ENCODE data around the gene CRMP1. TPM values are rescaled to one million over a fixed set of nuclear protein-coding genes. Genes with fewer than 3 reads are reported as not detected.

Gene CRMP1
- total RNA-seq, 4 donors from 2014 or later = 0.62 to 4.3 (median 1.6) TPM

- 20 to 56% methylated on average over 3 to 4 of the region's 4 CpGs for WGBS, 2 donors (ENCODE audit: low coverage in 1 of 2)
- no peak for ATAC-seq
- H3K27me3 ChIP-seq = peaks cover 59% of the 10 kb centered on the region
Measured at GRCh38 chr4:5933116-5933515, 40.2 kb upstream of the CRMP1 start.

GRCh38 chr4:5932035-5932568 is 39.2 kb upstream of the CRMP1 start:
- no peaks in the 10 kb centered on the region for H3K9me3 ChIP-seq
- H3K4me3 ChIP-seq = no peak overlapping the region
- WGBS, 2 donors (ENCODE audit: low coverage in 1 of 2) = 71 to 84% methylated on average over 5 to 7 of the region's 12 CpGs
- H3K36me3 ChIP-seq = no peaks in the 10 kb centered on the region
- H3K27ac ChIP-seq = no peak overlapping the region
- peaks cover 63% of the 10 kb centered on the region for H3K27me3 ChIP-seq
- no peak for ATAC-seq
- TF ChIP-seq EP300 (IDR thresholded peaks at IDR 0.05) (no peak), POLR2AphosphoS5 (IDR thresholded peaks at IDR 0.05) (no peak), POLR2A (IDR thresholded peaks at IDR 0.05) (no peak)
- TF ChIP-seq, protein P1, sequence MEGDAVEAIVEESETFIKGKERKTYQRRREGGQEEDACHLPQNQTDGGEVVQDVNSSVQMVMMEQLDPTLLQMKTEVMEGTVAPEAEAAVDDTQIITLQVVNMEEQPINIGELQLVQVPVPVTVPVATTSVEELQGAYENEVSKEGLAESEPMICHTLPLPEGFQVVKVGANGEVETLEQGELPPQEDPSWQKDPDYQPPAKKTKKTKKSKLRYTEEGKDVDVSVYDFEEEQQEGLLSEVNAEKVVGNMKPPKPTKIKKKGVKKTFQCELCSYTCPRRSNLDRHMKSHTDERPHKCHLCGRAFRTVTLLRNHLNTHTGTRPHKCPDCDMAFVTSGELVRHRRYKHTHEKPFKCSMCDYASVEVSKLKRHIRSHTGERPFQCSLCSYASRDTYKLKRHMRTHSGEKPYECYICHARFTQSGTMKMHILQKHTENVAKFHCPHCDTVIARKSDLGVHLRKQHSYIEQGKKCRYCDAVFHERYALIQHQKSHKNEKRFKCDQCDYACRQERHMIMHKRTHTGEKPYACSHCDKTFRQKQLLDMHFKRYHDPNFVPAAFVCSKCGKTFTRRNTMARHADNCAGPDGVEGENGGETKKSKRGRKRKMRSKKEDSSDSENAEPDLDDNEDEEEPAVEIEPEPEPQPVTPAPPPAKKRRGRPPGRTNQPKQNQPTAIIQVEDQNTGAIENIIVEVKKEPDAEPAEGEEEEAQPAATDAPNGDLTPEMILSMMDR (IDR thresholded peaks at IDR 0.05) = no peak
- no peaks in the 10 kb centered on the region for H3K4me1 ChIP-seq

More at GRCh38 chr4:5933116-5933515, 40.2 kb upstream of the CRMP1 start:
- Histone ChIP-seq H3K36me3 (no peaks in the 10 kb centered on the region), H3K4me1 (no peaks in the 10 kb centered on the region), H3K27ac (no peak overlapping the region), H3K9me3 (no peaks in the 10 kb centered on the region), H3K4me3 (no peak overlapping the region)
- TF ChIP-seq EP300 (IDR thresholded peaks at IDR 0.05) (no peak), POLR2AphosphoS5 (IDR thresholded peaks at IDR 0.05) (no peak), POLR2A (IDR thresholded peaks at IDR 0.05) (no peak)
- TF ChIP-seq, protein P1 (IDR thresholded peaks at IDR 0.05) = no peak

DNA sequence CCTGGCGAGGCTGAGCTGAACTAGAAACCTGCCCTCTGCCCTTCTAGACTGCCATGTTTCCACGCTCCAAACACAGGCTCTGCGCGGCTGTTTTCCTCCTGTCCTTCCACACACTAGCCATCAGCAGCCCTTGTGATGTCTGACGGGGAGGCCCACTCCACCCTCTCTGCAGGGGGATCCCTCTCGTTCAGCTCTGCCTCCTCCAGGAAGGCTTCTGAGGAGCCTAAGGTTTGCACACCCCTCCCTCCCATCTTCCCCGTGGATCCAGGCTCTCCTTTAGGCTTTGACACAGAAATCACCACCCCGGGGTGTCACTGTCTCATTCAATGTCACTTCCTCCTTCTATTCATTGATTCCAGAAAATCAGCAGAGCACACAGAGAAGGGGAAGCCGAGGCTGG is 38.6 kb upstream of the CRMP1 start:
- TF ChIP-seq POLR2A (IDR thresholded peaks at IDR 0.05) (no peak), POLR2AphosphoS5 (IDR thresholded peaks at IDR 0.05) (no peak), EP300 (IDR thresholded peaks at IDR 0.05) (no peak)
- TF ChIP-seq, protein P1 (IDR thresholded peaks at IDR 0.05) = no peak
- Histone ChIP-seq H3K36me3 (no peaks in the 10 kb centered on the region), H3K9me3 (no peaks in the 10 kb centered on the region), H3K4me3 (no peak overlapping the region), H3K4me1 (no peaks in the 10 kb centered on the region), H3K27me3 (peaks cover 68% of the 10 kb centered on the region), H3K27ac (no peak overlapping the region)
- ATAC-seq = no peak
- 39 to 53% methylated on average over 2 to 7 of the region's 9 CpGs for WGBS, 2 donors (ENCODE audit: low coverage in 1 of 2)

- ATAC-seq = no peak
- H3K27ac ChIP-seq = no peak overlapping the region
- H3K27me3 ChIP-seq = peaks cover 75% of the 10 kb centered on the region
- H3K4me1 ChIP-seq = no peaks in the 10 kb centered on the region
- no peaks in the 10 kb centered on the region for H3K36me3 ChIP-seq
- TF ChIP-seq EP300 (IDR thresholded peaks at IDR 0.05) (no peak), POLR2AphosphoS5 (IDR thresholded peaks at IDR 0.05) (no peak), POLR2A (IDR thresholded peaks at IDR 0.05) (no peak)
- TF ChIP-seq, protein P1 (IDR thresholded peaks at IDR 0.05) = no peak
- H3K9me3 ChIP-seq = no peaks in the 10 kb centered on the region
- WGBS, 2 donors (ENCODE audit: low coverage in 1 of 2) = 30 to 58% methylated on average over 4 to 7 of the region's 7 CpGs
- no peak overlapping the region for H3K4me3 ChIP-seq
Measured at GRCh38 chr4:5930876-5931275, 38.0 kb upstream of the CRMP1 start.

- Histone ChIP-seq H3K9me3 (no peaks in the 10 kb centered on the region), H3K27ac (no peak overlapping the region), H3K27me3 (peaks cover 79% of the 10 kb centered on the region), H3K4me3 (no peak overlapping the region), H3K4me1 (no peaks in the 10 kb centered on the region), H3K36me3 (no peaks in the 10 kb centered on the region)
- TF ChIP-seq POLR2AphosphoS5 (IDR thresholded peaks at IDR 0.05) (no peak), POLR2A (IDR thresholded peaks at IDR 0.05) (no peak), EP300 (IDR thresholded peaks at IDR 0.05) (no peak)
- TF ChIP-seq, protein P1 (IDR thresholded peaks at IDR 0.05) = no peak
- no peak for ATAC-seq
- WGBS, 2 donors (ENCODE audit: low coverage in 1 of 2) = 87% methylated on average over 3 of the region's 8 CpGs; no CpG with 5 or more reads in 1 of the 2 donors
Measured at GRCh38 chr4:5930456-5930855, 37.6 kb upstream of the CRMP1 start.

All from gastroesophageal sphincter (tissue), 4 donors.